TTC549 (cell line): Measurements from ENCODE around the gene IL37.

Experiments
- FAIRE-seq: peaks from 2 replicates; lab custom pipeline; 2012; peaks lifted over from hg19 to GRCh38; lab: Jason Lieb, UNC

Gene IL37, protein sequence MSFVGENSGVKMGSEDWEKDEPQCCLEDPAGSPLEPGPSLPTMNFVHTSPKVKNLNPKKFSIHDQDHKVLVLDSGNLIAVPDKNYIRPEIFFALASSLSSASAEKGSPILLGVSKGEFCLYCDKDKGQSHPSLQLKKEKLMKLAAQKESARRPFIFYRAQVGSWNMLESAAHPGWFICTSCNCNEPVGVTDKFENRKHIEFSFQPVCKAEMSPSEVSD

DNA sequence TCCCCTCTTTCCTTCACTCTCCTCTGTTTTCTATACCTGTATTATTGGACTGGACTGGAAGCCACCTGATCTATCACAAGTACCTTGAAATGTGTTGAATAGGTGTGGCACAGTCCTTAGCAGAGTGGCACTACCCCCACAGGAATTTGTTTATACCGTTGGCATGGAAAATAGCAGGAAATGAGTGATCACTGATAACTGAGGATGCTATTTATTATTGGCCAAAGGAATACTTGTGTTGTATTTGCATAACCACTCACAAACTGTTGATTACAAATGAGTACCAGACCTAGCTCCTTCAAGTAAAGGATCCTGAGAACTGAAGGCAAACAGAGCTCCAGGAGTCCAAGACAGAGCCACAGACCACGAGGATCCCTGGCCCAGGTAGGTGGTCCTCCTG lies at the start of gene IL37:
Gene IL37, plus strand, starts transcription at position 301 of the 400 bp plus-strand sequence. CDS start 1,848 bp downstream, outside the sequence.
- FAIRE-seq, result no peak

GRCh38 chr2:112864072-112864471 lies 46.9 kb upstream of the IL37 start:
- no peak for FAIRE-seq

GRCh38 chr2:112866128-112866835 lies 44.7 kb upstream of the IL37 start:
- FAIRE-seq, result no peak

GRCh38 chr2:112867701-112868631 lies 43.0 kb upstream of the IL37 start:
- FAIRE-seq, result no peak

GRCh38 chr2:112869258-112869842 lies 41.6 kb upstream of the IL37 start:
- no peak for FAIRE-seq

GRCh38 chr2:112870841-112871835 lies 39.8 kb upstream of the IL37 start:
- FAIRE-seq, result no peak

DNA sequence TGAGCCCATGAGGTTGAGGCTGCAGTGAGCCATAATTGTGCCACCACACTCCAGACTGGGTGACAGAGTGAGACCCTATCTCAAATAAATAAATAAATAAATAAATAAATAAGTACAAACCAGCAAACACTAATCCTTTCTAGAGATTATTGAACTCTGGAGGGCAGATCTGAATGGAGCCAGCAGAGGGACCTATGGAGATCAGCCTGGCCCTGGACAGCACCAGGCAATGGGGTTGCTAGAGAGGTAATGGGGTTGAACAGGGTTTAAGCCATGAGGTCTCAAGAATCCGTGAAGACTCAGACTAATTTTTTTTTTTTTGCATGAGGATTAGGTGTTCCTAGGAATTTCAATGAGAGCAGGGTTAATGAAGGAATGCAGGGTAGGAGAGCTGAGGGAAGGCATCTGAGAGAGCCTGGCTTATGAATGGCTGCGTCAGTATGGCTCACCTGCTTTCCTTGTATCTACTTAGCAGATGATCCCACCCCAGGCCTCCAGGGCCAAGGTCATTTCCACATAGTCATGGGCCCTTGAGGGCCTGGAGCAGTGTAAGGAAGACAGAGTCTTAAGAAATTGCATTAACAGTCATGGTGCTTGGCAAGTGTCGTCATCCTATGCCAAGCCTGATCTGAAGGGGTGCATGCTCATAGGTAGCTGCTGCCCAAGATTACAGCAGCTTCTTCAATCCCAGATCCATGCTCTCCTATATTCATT lies 34.6 kb upstream of the IL37 start:
- FAIRE-seq, result no peak

DNA sequence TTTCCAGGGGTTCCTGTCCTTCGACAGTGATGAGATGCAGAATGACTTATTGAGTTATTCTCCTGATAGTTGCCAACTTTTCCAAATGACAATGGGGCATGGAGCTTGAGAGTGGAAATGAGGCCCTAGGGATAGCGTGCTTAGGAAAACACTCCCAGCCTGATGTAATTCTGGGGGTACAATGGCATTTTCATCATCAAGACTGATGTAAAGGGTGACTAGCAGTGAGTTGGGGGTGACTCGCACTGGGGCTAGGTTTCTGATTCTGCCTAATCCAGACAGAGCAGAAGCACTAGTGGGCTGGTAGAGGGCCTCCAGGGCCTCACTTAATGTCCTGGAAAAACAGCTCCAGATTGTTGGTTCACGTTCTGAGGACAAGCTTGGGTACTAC lies 34.0 kb upstream of the IL37 start:
- no peak for FAIRE-seq

DNA sequence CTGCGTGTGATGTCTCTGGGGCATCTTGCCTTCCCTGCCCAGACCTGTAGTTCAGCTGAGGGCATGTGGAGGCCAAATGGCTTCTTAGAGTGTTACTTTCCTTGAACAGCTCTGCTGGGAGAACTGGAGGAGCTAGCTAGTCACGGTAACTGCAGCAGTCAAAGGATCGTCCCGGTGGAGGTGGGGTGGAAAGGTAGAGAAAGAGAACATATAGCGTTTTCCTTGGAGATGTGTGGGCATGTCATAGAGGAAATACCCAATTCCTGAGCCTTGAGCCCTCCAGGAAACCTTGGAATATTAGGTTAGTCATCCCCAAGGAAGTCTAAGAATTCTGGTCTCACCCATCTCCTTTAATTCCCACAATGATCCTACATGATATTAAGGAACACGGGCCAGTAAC lies 33.5 kb upstream of the IL37 start:
- no peak for FAIRE-seq

GRCh38 chr2:112879491-112880041 lies 31.4 kb upstream of the IL37 start:
- FAIRE-seq, result no peak

DNA sequence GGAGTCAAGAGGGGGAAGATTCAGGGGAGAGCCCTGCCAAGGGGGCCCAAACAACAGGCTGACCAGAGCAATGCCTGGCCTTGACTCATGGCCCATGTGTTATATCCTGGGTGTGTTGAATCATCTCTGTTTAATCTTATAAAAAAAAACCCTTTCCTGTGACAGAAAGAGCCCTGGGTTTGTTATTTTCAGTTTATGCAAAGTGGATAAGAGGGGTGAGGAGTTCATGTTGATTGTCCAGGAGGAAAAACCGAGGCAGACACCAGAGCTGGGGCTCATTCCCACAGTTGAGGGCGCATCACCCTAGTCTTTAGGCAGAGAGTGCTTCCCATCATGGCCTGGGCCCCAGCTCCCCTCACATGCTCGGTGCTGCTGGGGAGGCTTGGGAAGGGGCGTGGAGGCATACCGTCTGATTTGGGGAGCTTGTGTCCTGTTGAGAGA lies 30.9 kb upstream of the IL37 start:
- no peak for FAIRE-seq

DNA sequence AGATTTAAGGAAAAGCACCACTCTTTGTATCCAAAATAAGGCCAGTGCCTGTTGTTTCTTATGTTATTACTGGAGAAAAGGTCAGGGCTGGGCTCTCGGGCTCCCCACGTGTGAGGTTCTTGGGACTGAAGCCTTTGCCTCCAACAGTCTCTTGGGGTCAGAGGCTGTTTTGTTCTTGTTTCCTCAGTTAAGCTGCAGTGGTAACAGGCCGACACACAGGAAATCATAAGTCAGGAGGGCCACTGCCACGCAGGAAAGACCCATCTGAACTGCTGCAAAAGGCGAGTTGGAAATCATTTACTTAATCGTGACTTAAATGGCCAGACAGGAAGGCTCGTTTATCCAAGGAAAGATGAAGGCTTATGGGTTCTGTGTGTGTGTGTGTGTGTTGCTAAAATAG lies 30.3 kb upstream of the IL37 start:
- no peak for FAIRE-seq

DNA sequence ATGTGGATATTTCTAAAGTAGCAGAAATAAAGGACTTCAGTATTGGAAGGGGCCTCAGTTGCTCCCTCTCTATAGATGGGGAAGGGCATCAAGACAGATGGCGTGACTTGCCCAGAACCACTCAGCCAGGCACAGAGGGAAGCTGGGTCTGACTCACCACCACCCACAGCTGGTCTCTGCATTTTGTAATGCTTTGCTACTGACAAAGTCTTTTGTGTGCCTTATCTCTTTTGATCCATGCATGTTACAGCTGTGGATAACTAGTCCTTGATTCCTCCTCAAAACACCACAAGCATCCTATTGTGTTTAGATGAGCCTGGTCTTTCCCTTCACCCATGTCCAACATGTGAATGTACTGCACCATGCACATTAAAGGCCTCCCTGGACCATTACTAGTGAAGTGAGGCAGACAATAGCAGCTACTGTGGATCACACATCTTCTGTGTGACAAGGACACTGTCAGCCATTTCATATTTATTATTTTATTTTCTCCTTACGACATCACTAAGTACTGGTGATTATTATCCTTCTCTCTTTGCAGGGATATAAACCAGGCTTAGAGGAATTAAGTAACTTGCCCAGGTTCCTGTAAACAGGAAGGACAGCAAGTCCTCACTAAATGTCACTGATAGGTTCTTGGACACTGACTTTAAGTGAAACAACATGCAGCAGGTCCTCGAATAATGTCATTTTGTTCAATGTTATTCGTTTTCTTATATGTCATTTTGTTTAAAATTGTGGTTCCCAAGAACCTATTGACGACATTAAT lies 29.6 kb upstream of the IL37 start:
- no peak for FAIRE-seq

DNA sequence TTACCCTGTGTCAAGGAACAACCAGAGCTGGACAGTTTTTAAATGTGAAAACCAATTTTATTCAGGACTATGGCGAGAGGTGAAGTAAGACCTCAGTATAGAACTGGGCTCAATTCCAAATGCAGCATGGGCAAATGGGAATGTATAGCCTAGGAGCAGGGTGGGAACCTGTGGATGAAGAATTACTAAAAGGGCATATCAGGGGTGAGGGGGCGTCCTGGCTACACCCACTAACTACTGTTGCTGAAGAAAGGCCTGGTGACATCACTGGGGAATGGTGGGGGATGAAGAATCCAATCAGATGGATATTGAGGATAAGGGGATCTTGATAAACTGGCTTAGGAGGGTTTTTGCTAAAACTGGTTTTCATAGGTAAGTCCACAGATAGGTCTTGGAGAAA lies 27.3 kb upstream of the IL37 start:
- FAIRE-seq, result no peak

GRCh38 chr2:112884869-112885505 lies 26.0 kb upstream of the IL37 start:
- no peak for FAIRE-seq

DNA sequence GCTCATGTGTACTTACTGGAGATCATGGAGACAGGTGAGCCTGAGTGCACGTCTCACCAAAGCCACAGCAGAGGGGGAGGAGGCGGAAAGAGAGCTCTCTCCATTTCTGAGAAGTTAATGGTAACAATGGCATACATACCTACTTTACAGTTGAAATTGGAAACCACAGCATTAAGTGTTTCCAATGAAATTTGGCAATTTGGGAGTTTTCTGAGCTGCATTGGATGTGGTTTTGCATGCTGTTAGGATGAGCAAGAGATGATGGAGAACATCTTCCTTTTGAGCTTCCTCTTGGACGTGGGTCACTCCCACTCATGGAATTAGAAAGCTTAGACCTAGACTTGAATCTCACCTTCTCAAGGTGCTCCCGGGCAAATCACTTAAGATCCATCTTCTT lies 25.5 kb upstream of the IL37 start:
- no peak for FAIRE-seq

DNA sequence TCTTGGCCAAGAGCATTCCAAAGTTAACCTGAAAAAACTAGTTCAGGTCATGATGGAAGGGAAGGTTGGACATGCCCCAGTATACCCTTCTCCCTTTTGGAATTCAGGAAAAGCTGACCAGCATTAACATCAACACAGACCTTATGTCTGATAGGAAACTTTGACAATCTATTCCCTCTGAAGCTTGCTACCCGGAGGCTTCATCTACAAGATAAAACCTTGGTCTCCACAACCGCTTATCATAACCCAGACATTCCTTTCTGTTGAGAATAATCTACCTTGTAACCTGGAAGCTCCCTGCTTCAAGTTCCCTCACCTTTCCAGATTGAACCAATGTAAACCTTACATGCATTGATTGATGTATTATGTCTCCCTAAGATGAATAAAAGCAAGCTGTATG lies 24.7 kb upstream of the IL37 start:
- FAIRE-seq, result no peak

DNA sequence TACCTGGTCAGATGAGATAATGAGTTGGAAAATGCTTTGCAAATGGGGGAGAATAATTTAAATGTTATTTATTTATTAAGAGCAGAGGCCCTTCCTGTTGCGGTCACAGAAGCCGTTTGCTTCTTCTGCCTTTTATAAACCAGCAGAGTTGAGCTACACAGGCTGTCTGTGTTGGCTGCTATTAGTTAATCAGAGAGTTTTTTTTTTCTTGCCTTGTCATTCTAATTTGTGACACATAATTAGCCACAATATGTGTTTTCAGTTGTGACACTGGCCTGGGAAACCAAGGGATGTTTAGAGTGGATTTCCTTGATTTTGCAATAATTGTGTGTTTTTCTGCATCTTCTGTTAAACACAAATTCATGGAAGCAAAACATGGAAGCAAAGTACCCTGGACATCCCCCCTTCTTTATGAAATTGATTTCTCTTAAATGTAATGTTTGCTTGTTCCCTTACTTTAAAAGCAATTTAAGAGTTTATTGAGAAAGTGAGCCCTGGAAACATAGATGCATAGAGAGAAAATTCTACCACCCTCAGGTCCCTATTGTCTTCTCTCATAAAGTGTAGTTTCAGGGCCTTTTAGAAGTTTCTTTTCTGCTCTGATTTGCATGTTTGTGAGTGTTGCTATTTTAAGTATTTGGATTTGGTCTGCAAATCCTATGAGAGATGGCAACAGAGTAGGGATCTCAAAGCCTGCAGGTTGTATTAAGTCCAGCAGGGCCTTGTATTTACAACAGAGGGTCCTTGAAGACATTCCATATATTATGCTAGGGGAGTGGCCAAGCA lies 22.8 kb upstream of the IL37 start:
- no peak for FAIRE-seq
